ENCODE measurements around the gene GUCY2D.

DNA sequence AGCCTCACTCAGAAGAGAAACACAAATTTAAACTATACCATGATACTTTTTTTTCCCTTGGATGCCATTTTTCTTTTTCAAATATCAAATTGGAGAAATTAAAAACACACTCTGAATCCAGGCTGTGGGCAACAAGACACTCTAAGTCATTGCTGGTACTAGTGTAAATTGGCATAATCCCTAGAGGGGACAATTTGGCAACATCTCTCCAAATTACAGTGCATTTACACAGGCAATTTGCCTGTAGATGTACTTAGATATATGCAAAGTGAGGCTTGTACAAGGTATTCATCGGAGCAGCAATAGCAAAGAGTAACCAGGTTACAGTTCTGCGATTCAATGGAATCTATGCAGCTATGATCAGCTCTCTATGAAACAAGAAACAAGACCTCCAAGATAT, 6.7 kb upstream of the GUCY2D start:
- TF ChIP-seq CTCF (conservative IDR thresholded peaks at IDR 0.05; ENCODE audit: low read length) (no peak), EZH2phosphoT487 (IDR thresholded peaks at IDR 0.05; ENCODE audit: borderline replicate concordance, low read depth, low read length) (no peak)

Data from OCI-LY7 (cell line).